SK-N-SH (cell line): ENCODE results near the gene PPP3CA. TPM values are rescaled to one million over a fixed set of nuclear protein-coding genes. Genes with fewer than 3 reads are reported as not detected.

Experiments
- CTCF ChIA-PET: fragments of 300-600, 350-600 bp; formaldehyde crosslinking; extraction: SDS; loops from one replicate; lab custom pipeline; 2021; lab: Yijun Ruan, JAX
- POLR2A ChIA-PET: fragments of 350-600 bp; sonication (Branson Sonifier 250); formaldehyde crosslinking; extraction: SDS; loops from one replicate; lab custom pipeline; 2020; ENCODE audit warnings: antibody characterized with exemption, inconsistent platforms; lab: Yijun Ruan, JAX
- DNase-seq: peaks from one replicate; pipeline ENCODE4 v3.0.0; 2012
- H2AFZ ChIP-seq: fragments of 200-600 bp; sonication (generic); 2 replicates; pipeline ENCODE4 v1.8.1; 2016; ENCODE audit warnings: antibody characterized with exemption, mild to moderate bottlenecking, low read depth
- H3F3A ChIP-seq: fragments of 200-600 bp; sonication (generic); replicated peaks from 2 replicates; pipeline ENCODE3; 2016; ENCODE audit warnings: antibody characterized with exemption, mild to moderate bottlenecking; ENCODE audit not compliant: insufficient read depth
- H3K27ac ChIP-seq, 2 experiments: fragments of 200-500 bp in 1 of 2; fragments of 200-600 bp in 1 of 2; sonication (Bioruptor generic) in 1 of 2; sonication (generic), shearing (Covaris generic) in 1 of 2; 2 replicates each; pipeline versions ENCODE4 v1.5.1 to v1.6.1; 2014 to 2016; ENCODE audit warnings: low read depth in 2 of 2, inconsistent platforms in 1 of 2, low read length in 1 of 2, mild to moderate bottlenecking in 1 of 2, mixed read lengths in 1 of 2
- H3K27me3 ChIP-seq: fragments of 200-600 bp; sonication (generic), shearing (Covaris generic); 2 replicates; pipeline ENCODE4 v1.6.1; 2016; ENCODE audit warnings: mixed run types; ENCODE audit not compliant: insufficient read depth
- H3K36me3 ChIP-seq, 2 experiments: fragments of 200-500 bp in 1 of 2; fragments of 200-600 bp in 1 of 2; sonication (Bioruptor generic) in 1 of 2; sonication (generic) in 1 of 2; replicated peaks in 1 of 2; 2 replicates each; pipeline versions ENCODE3 to v1.5.1; 2014 to 2016; ENCODE audit warnings: low read length in 1 of 2, mild to moderate bottlenecking in 1 of 2; ENCODE audit not compliant: insufficient read depth in 2 of 2, control insufficient read depth in 1 of 2
- H3K4me1 ChIP-seq, 2 experiments: fragments of 200-500 bp in 1 of 2; fragments of 200-600 bp in 1 of 2; sonication (Bioruptor generic) in 1 of 2; sonication (generic), shearing (Covaris generic) in 1 of 2; 2 replicates each; pipeline versions ENCODE4 v1.5.1 to v1.6.1; 2014 to 2016; ENCODE audit warnings: low read depth in 1 of 2, low read length in 1 of 2, mixed run types in 1 of 2; ENCODE audit not compliant: insufficient read depth in 2 of 2, control insufficient read depth in 1 of 2
- H3K4me2 ChIP-seq: fragments of 200-600 bp; sonication (generic), shearing (Covaris generic); 2 replicates; pipeline ENCODE4 v1.6.1; 2017; ENCODE audit warnings: mixed run types
- H3K4me3 ChIP-seq, 2 experiments: fragments of 200-500 bp in 1 of 2; fragments of 200-600 bp in 1 of 2; sonication (Bioruptor generic) in 1 of 2; sonication (generic), shearing (Covaris generic) in 1 of 2; 2 replicates each; pipeline versions ENCODE4 v1.5.1 to v1.8.1; 2014 to 2016; ENCODE audit warnings: low read depth in 2 of 2, inconsistent platforms in 1 of 2, low read length in 1 of 2, mild to moderate bottlenecking in 1 of 2, mixed read lengths in 1 of 2, moderate library complexity in 1 of 2
- H3K79me2 ChIP-seq: fragments of 200-600 bp; sonication (generic); 2 replicates; pipeline ENCODE4 v1.8.1; 2017; ENCODE audit warnings: mild to moderate bottlenecking; ENCODE audit not compliant: insufficient read depth
- H3K9ac ChIP-seq: fragments of 200-600 bp; sonication (generic); 2 replicates; pipeline ENCODE4 v1.6.1; 2017; ENCODE audit warnings: mixed run types
- H3K9me2 ChIP-seq: fragments of 200-600 bp; sonication (generic); 2 replicates; pipeline ENCODE4 v1.6.1; 2017; ENCODE audit warnings: mixed run types
- H3K9me3 ChIP-seq: fragments of 200-600 bp; sonication (generic); 2 replicates; pipeline ENCODE4 v1.6.1; 2017; ENCODE audit warnings: mixed run types, mild to moderate bottlenecking, moderate library complexity
- H4K20me1 ChIP-seq: fragments of 200-600 bp; sonication (generic); 2 replicates; pipeline ENCODE4 v1.6.1; 2017; ENCODE audit warnings: mild to moderate bottlenecking, mixed run types; ENCODE audit not compliant: insufficient read depth
- CHD2 ChIP-seq: fragments of 150-350 bp; IDR thresholded peaks from 2 replicates; pipeline ENCODE4 v1.6.1; 2018; ENCODE audit warnings: low read length; ENCODE audit not compliant: partially characterized antibody
- ELF1 ChIP-seq: IDR thresholded peaks from 2 replicates; pipeline ENCODE4 v1.4.0; 2012
- EZH2phosphoT487 ChIP-seq: fragments of 200-600 bp; sonication (generic); IDR thresholded peaks from 2 replicates; pipeline ENCODE4 v1.6.1; 2017; ENCODE audit warnings: low read depth, mixed run types, mild to moderate bottlenecking, antibody characterized with exemption, moderate library complexity, borderline replicate concordance
- FOXJ3 ChIP-seq: sonication (generic); formaldehyde crosslinking; IDR thresholded peaks from 2 replicates; pipeline ENCODE4 v1.5.1; 2020; ENCODE audit warnings: mild to moderate bottlenecking, missing genetic modification reagents
- GATA2 ChIP-seq: sonication (generic); formaldehyde crosslinking; IDR thresholded peaks from 2 replicates; pipeline ENCODE4 v1.5.0; 2020; ENCODE audit warnings: mild to moderate bottlenecking, missing genetic modification reagents
- JUND ChIP-seq: IDR thresholded peaks from 2 replicates; pipeline ENCODE4 v1.4.0; 2012
- MEF2A ChIP-seq: IDR thresholded peaks from 2 replicates; pipeline ENCODE4 v1.4.0; 2012; ENCODE audit warnings: low read depth, borderline replicate concordance
- MXI1 ChIP-seq: IDR thresholded peaks from 2 replicates; pipeline ENCODE4 v1.6.1; 2012; ENCODE audit warnings: mild to moderate bottlenecking, low read depth, low read length, improper control_type of control experiment
- NFIC ChIP-seq: IDR thresholded peaks from 2 replicates; pipeline ENCODE4 v1.4.0; 2012; ENCODE audit warnings: borderline replicate concordance
- POLR2AphosphoS5 ChIP-seq: IDR thresholded peaks from 2 replicates; pipeline ENCODE4 v1.6.1; 2012; ENCODE audit warnings: low read depth, low read length
- RAD21 ChIP-seq: IDR thresholded peaks from 2 replicates; pipeline ENCODE4 v1.6.1; 2012; ENCODE audit warnings: mild to moderate bottlenecking, low read length
- RFX5 ChIP-seq: IDR thresholded peaks from 2 replicates; pipeline ENCODE4 v1.6.1; 2012; ENCODE audit warnings: mild to moderate bottlenecking, improper control_type of control experiment, low read length
- RXRA ChIP-seq: IDR thresholded peaks from 2 replicates; pipeline ENCODE4 v1.4.0; 2012; ENCODE audit warnings: low read depth, mild to moderate bottlenecking, borderline replicate concordance
- SMC3 ChIP-seq: IDR thresholded peaks from 2 replicates; pipeline ENCODE4 v1.6.1; 2012; ENCODE audit warnings: low read depth, low read length, improper control_type of control experiment
- TAF1 ChIP-seq: IDR thresholded peaks from 2 replicates; pipeline ENCODE4 v1.6.1; 2012; ENCODE audit warnings: low read depth, mild to moderate bottlenecking, low read length, moderate library complexity, borderline replicate concordance
- TCF12 ChIP-seq: IDR thresholded peaks from 2 replicates; pipeline ENCODE4 v1.4.0; 2012
- TEAD4 ChIP-seq: IDR thresholded peaks from 2 replicates; pipeline ENCODE4 v1.4.0; 2012; ENCODE audit warnings: mild to moderate bottlenecking, borderline replicate concordance; ENCODE audit not compliant: insufficient read depth
- YY1 ChIP-seq: IDR thresholded peaks from 2 replicates; pipeline ENCODE4 v1.4.0; 2012; ENCODE audit warnings: low read depth, mild to moderate bottlenecking
- polyA plus RNA-seq, 3 experiments: library from polyadenylated mRNA; depleted of rRNA; stranded (reverse); fragments of >200 nt; gene quantifications; 2 replicates each; pipeline ENCODE4 v1.2.3, GENCODE V29; 2012
- TF ChIP-seq, protein P1 (sequence below): IDR thresholded peaks from 2 replicates; pipeline ENCODE4 v1.4.0; 2012; ENCODE audit warnings: low read depth, borderline replicate concordance
- TF ChIP-seq, protein P2 (sequence below): fragments of 200-600 bp; sonication (generic); IDR thresholded peaks from 2 replicates; pipeline ENCODE4 v1.6.1; 2017; ENCODE audit warnings: antibody characterized with exemption, mild to moderate bottlenecking, moderate library complexity
- TF ChIP-seq, protein P3 (sequence below): fragments of 150-350 bp; IDR thresholded peaks from 2 replicates; pipeline ENCODE4 v1.6.1; 2017; ENCODE audit warnings: antibody characterized with exemption, low read length, low read depth, borderline replicate concordance
- TF ChIP-seq, protein P4 (sequence below): fragments of 150-350 bp; IDR thresholded peaks from 2 replicates; pipeline ENCODE4 v1.6.1; 2016; ENCODE audit warnings: mild to moderate bottlenecking, low read depth, low read length

The PPP3CA gene
- polyA plus RNA-seq, 1 of the 3 experiments (the other 2 are of a cell fraction), result 10.7 TPM

DNA sequence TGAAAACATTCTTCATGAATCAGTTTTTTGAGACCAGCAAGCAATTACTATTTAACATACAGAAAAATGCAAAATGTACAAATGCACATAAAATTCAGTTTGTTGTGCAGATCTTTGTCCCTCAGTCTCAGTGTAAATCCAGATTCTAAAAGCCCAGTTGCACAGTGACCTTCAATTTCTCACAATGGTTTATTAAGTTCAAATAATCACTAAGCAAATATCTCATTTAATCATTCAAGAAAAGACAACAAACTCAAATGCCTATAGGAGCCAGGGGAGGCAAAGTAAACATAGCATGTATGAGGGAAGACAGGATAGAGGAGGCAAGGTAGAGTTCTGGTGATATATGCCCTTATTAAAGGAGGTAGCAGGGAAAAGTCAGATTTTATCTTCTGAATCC is 82.8 kb downstream of the PPP3CA start:
- H4K20me1 ChIP-seq, result peaks cover 66% of the 10 kb centered on the region; the same call in 1 of the 2 replicates
- H3K9me2 ChIP-seq, result no peaks in the 10 kb centered on the region
- POLR2A ChIA-PET, result no interaction called here
- peaks cover 0 to 5% of the 10 kb centered on the region in 2 experiments; a peak in 3 of 4 replicates for H3K4me1 ChIP-seq
- H3F3A ChIP-seq, result no peaks in the 10 kb centered on the region
- H2AFZ ChIP-seq, result no peak overlapping the region
- H3K4me3 ChIP-seq, result no peak overlapping the region
- CTCF ChIA-PET, result no interaction called here
- no peak for TF ChIP-seq JUND
- no peak for TF ChIP-seq MXI1
- TF ChIP-seq, protein P1, sequence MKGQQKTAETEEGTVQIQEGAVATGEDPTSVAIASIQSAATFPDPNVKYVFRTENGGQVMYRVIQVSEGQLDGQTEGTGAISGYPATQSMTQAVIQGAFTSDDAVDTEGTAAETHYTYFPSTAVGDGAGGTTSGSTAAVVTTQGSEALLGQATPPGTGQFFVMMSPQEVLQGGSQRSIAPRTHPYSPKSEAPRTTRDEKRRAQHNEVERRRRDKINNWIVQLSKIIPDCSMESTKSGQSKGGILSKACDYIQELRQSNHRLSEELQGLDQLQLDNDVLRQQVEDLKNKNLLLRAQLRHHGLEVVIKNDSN, result no peak
- TF ChIP-seq POLR2AphosphoS5, result no peak
- no peak for TF ChIP-seq RAD21
- TF ChIP-seq CHD2, result no peak
- no peak for TF ChIP-seq RXRA
- TF ChIP-seq EZH2phosphoT487, result no peak
- TF ChIP-seq SMC3, result no peak
- no peak for TF ChIP-seq ELF1
- no peak for TF ChIP-seq MEF2A
- no peak for TF ChIP-seq TEAD4
- no peak for TF ChIP-seq NFIC
- no peak for TF ChIP-seq TAF1
- no peak for TF ChIP-seq FOXJ3 (CRISPR knock-in tag)
- TF ChIP-seq, protein P2, sequence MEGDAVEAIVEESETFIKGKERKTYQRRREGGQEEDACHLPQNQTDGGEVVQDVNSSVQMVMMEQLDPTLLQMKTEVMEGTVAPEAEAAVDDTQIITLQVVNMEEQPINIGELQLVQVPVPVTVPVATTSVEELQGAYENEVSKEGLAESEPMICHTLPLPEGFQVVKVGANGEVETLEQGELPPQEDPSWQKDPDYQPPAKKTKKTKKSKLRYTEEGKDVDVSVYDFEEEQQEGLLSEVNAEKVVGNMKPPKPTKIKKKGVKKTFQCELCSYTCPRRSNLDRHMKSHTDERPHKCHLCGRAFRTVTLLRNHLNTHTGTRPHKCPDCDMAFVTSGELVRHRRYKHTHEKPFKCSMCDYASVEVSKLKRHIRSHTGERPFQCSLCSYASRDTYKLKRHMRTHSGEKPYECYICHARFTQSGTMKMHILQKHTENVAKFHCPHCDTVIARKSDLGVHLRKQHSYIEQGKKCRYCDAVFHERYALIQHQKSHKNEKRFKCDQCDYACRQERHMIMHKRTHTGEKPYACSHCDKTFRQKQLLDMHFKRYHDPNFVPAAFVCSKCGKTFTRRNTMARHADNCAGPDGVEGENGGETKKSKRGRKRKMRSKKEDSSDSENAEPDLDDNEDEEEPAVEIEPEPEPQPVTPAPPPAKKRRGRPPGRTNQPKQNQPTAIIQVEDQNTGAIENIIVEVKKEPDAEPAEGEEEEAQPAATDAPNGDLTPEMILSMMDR, result no peak
- no peak for TF ChIP-seq YY1
- no peak for TF ChIP-seq RFX5
- TF ChIP-seq GATA2, result no peak
- no peak overlapping the region; a peak in 1 of 4 replicates for H3K27ac ChIP-seq
- H3K79me2 ChIP-seq, result peaks cover 74% of the 10 kb centered on the region
- no peak overlapping the region for H3K4me2 ChIP-seq
- H3K9ac ChIP-seq, result no peak overlapping the region
- H3K36me3 ChIP-seq, result no peaks in the 10 kb centered on the region
- DNase-seq, result no peak
- no peaks in the 10 kb centered on the region for H3K9me3 ChIP-seq
- H3K27me3 ChIP-seq, result no peaks in the 10 kb centered on the region

DNA sequence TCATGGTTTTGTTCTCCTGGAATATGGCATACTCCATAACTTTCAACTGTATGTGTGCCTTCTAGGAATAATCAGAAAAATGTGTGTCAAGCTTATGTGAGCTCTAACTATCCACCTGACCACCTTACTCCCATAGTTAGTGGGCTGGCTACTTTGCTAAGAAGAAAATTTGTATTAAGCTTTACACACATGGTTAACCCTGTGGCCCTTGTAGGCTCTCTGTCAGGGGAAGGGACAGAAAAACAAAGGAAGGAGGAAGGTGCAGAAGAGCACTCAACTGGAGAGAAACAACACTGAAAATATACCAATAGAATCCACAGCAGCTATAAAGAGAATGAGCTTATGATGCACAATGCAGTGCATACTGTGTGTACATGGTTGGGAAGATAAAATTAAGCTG is 84.6 kb downstream of the PPP3CA start:
- H4K20me1 ChIP-seq, result peaks cover 58% of the 10 kb centered on the region; the same call in 1 of the 2 replicates
- H3K36me3 ChIP-seq, result no peaks in the 10 kb centered on the region
- H3K9ac ChIP-seq, result no peak overlapping the region
- peaks cover 0 to 5% of the 10 kb centered on the region in 2 experiments; a peak in 3 of 4 replicates for H3K4me1 ChIP-seq
- no peak overlapping the region for H3K27ac ChIP-seq
- no peak overlapping the region for H3K4me2 ChIP-seq
- no peak overlapping the region for H2AFZ ChIP-seq
- CTCF ChIA-PET, result interaction anchor here (1.2 kb wide), 1 partner anchor 9 kb away, joined by 3 read pairs; no protein-coding TSS in a partner anchor
- no peak overlapping the region for H3K4me3 ChIP-seq
- H3K27me3 ChIP-seq, result no peaks in the 10 kb centered on the region
- H3F3A ChIP-seq, result no peaks in the 10 kb centered on the region
- peaks cover 65% of the 10 kb centered on the region for H3K79me2 ChIP-seq
- H3K9me3 ChIP-seq, result no peaks in the 10 kb centered on the region
- POLR2A ChIA-PET, result no interaction called here
- no peak for DNase-seq
- no peaks in the 10 kb centered on the region for H3K9me2 ChIP-seq
- TF ChIP-seq TEAD4, result no peak
- TF ChIP-seq, protein P3, sequence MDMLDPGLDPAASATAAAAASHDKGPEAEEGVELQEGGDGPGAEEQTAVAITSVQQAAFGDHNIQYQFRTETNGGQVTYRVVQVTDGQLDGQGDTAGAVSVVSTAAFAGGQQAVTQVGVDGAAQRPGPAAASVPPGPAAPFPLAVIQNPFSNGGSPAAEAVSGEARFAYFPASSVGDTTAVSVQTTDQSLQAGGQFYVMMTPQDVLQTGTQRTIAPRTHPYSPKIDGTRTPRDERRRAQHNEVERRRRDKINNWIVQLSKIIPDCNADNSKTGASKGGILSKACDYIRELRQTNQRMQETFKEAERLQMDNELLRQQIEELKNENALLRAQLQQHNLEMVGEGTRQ, result no peak
- TF ChIP-seq, protein P1, result no peak
- TF ChIP-seq, protein P4, sequence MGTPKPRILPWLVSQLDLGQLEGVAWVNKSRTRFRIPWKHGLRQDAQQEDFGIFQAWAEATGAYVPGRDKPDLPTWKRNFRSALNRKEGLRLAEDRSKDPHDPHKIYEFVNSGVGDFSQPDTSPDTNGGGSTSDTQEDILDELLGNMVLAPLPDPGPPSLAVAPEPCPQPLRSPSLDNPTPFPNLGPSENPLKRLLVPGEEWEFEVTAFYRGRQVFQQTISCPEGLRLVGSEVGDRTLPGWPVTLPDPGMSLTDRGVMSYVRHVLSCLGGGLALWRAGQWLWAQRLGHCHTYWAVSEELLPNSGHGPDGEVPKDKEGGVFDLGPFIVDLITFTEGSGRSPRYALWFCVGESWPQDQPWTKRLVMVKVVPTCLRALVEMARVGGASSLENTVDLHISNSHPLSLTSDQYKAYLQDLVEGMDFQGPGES, result no peak
- no peak for TF ChIP-seq JUND
- TF ChIP-seq TCF12, result no peak
- no peak for TF ChIP-seq MXI1
- TF ChIP-seq, protein P2, result no peak
- TF ChIP-seq RAD21, result no peak
- TF ChIP-seq YY1, result no peak
